ENCODE data around the gene BTBD16.

Gene BTBD16

GRCh38 chr10:122376364-122376961, 105.4 kb downstream of the BTBD16 start:
- DNase-seq = no peak

GRCh38 chr10:122379041-122379440, 107.9 kb downstream of the BTBD16 start:
- DNase-seq = no peak

GRCh38 chr10:122379537-122379936, 108.4 kb downstream of the BTBD16 start:
- no peak for DNase-seq

GRCh38 chr10:122380703-122381102, 109.6 kb downstream of the BTBD16 start:
- no peak for DNase-seq

GRCh38 chr10:122381680-122382079, 110.6 kb downstream of the BTBD16 start:
- DNase-seq = no peak

GRCh38 chr10:122386514-122386913, 115.4 kb downstream of the BTBD16 start:
- no peak for DNase-seq

- no peak for DNase-seq
Observed at GRCh38 chr10:122387572-122387971, 116.5 kb downstream of the BTBD16 start.
